ENCODE results near the gene SYT1. TPM values are rescaled to one million over a fixed set of nuclear protein-coding genes. Genes with fewer than 3 reads are reported as not detected.

Gene SYT1
- total and polyA plus RNA-seq, 2 of the 8 experiments (the other 6 are each of a cell fraction or from before 2014, with no cell fraction given) = 11.0 to 34.6 TPM

GRCh38 chr12:79019672-79020071 lies 155.1 kb downstream of the SYT1 start (continued):
- TF ChIP-seq TAF7 (optimal IDR thresholded peaks at IDR 0.05; ENCODE audit: borderline replicate concordance, low read depth, low read length) (no peak), SP2 (IDR thresholded peaks at IDR 0.05; ENCODE audit: low read length) (no peak), ATF2 (IDR thresholded peaks at IDR 0.05; ENCODE audit: low read length) (no peak), NANOG (IDR thresholded peaks at IDR 0.05; ENCODE audit: insufficient read depth, low read depth, low read length, poor library complexity, severe bottlenecking) (no peak), EP300 (IDR thresholded peaks at IDR 0.05; ENCODE audit: borderline replicate concordance in 1 of 2, low read depth in 2 of 2, low read length in 2 of 2) (no peak), TBP (IDR thresholded peaks at IDR 0.05; ENCODE audit: low read depth, low read length) (no peak)

Data from H1 (cell line).